Keratinocyte (primary cell): ENCODE data around the gene FLVCR2. TPM values are rescaled to one million over a fixed set of nuclear protein-coding genes. Genes with fewer than 3 reads are reported as not detected.

ENCODE experiments used
- DNase-seq: peaks from one replicate; pipeline ENCODE4 v3.0.0-alpha.2; 2011; ENCODE audit warnings: low read depth, missing footprints, low spot score
- FAIRE-seq: peaks from 2 replicates; lab custom pipeline; 2011; peaks lifted over from hg19 to GRCh38; lab: Jason Lieb, UNC
- H2AFZ ChIP-seq: 2 replicates; pipeline ENCODE4 v1.6.0; 2012; ENCODE audit warnings: low read length, control low read depth, inconsistent platforms; ENCODE audit not compliant: control insufficient read depth
- H3K27ac ChIP-seq: 2 replicates; pipeline ENCODE4 v1.5.1; 2011; ENCODE audit warnings: low read length; ENCODE audit not compliant: control insufficient read depth, insufficient read depth
- H3K27me3 ChIP-seq: 3 replicates; pipeline ENCODE4 v1.6.0; 2011; ENCODE audit warnings: low read length; ENCODE audit not compliant: control insufficient read depth, insufficient read depth; ENCODE audit errors: extremely low read depth
- H3K36me3 ChIP-seq, 2 experiments: 2 replicates in 1 of 2; 3 replicates in 1 of 2; pipeline ENCODE4 v1.5.1; 2011; ENCODE audit warnings: low read length in 2 of 2, mild to moderate bottlenecking in 1 of 2; ENCODE audit not compliant: control insufficient read depth in 2 of 2, insufficient read depth in 2 of 2; ENCODE audit errors: extremely low read depth in 1 of 2
- H3K4me1 ChIP-seq: 3 replicates; pipeline ENCODE4 v1.5.1; 2011; ENCODE audit warnings: low read length; ENCODE audit not compliant: control insufficient read depth, insufficient read depth; ENCODE audit errors: extremely low read depth
- H3K4me2 ChIP-seq: 3 replicates; pipeline ENCODE4 v1.6.0; 2011; ENCODE audit warnings: low read depth, low read length; ENCODE audit not compliant: control insufficient read depth, insufficient read depth; ENCODE audit errors: extremely low read depth
- H3K4me3 ChIP-seq, 3 experiments: fragments of 200-600 bp in 1 of 3; sonication (generic) in 1 of 3; 2 replicates in 2 of 3; 3 replicates in 1 of 3; pipeline ENCODE4 v1.5.1; 2011 to 2016; ENCODE audit warnings: low read length in 3 of 3, mild to moderate bottlenecking in 3 of 3, control low read depth in 2 of 3, inconsistent platforms in 1 of 3, low read depth in 1 of 3, mixed read lengths in 1 of 3, mixed run types in 1 of 3, moderate library complexity in 1 of 3; ENCODE audit not compliant: control insufficient read depth in 2 of 3, insufficient read depth in 2 of 3; ENCODE audit errors: extremely low read depth in 1 of 3
- H3K79me2 ChIP-seq: 2 replicates; pipeline ENCODE4 v1.6.0; 2012; ENCODE audit warnings: low read length; ENCODE audit not compliant: control insufficient read depth, insufficient read depth
- H3K9ac ChIP-seq: 3 replicates; pipeline ENCODE4 v1.6.0; 2011; ENCODE audit warnings: low read length; ENCODE audit not compliant: control insufficient read depth, insufficient read depth; ENCODE audit errors: extremely low read depth
- H3K9me1 ChIP-seq: 3 replicates; pipeline ENCODE4 v1.6.0; 2011; ENCODE audit warnings: low read length; ENCODE audit not compliant: control insufficient read depth, insufficient read depth; ENCODE audit errors: extremely low read depth
- H3K9me3 ChIP-seq: 2 replicates; pipeline ENCODE4 v1.5.1; 2012; ENCODE audit warnings: low read depth, low read length; ENCODE audit not compliant: control insufficient read depth
- H4K20me1 ChIP-seq: 3 replicates; pipeline ENCODE4 v1.6.0; 2011; ENCODE audit warnings: low read length; ENCODE audit not compliant: control insufficient read depth, insufficient read depth; ENCODE audit errors: extremely low read depth
- EZH2 ChIP-seq: IDR thresholded peaks from one replicate; pipeline ENCODE4 v1.6.1; 2012; ENCODE audit warnings: inconsistent platforms, mild to moderate bottlenecking, low read length, moderate library complexity
- dilution Hi-C: fragments of 300-500 bp; cut with MboI; formaldehyde crosslinking; loops from one replicate; pipeline ENCODE4 v1.7.0; 2020; ENCODE audit warnings: low sequenced_read_pairs; ENCODE audit not compliant: extremely low pct_ligation_motif_present
- polyA plus RNA-seq, 5 experiments: library from polyadenylated mRNA; depleted of rRNA in 3 of 5; stranded (reverse) in 3 of 5; stranded (forward) in 1 of 5; unstranded in 1 of 5; fragments of >200 nt; gene quantifications; 1 replicate in 1 of 5; 2 replicates in 3 of 5; 3 replicates in 1 of 5; pipeline versions ENCODE4 v1.2.1 to v1.2.3, GENCODE V29; 2011 to 2012; ENCODE audit warnings: missing spikeins in 2 of 5, low read depth in 1 of 5, low replicate concordance in 1 of 5
- TF ChIP-seq, protein P1 (sequence below), 3 experiments: IDR thresholded peaks in 1 of 3; conservative IDR thresholded peaks in 1 of 3; optimal IDR thresholded peaks in 1 of 3; 2 replicates in 2 of 3; 3 replicates in 1 of 3; pipeline versions ENCODE3 to v1.5.1; 2011; ENCODE audit warnings: low read length in 3 of 3, mild to moderate bottlenecking in 3 of 3, moderate library complexity in 2 of 3, control low read depth in 1 of 3, inconsistent platforms in 1 of 3; ENCODE audit not compliant: insufficient read depth in 2 of 3; ENCODE audit errors: extremely low read depth in 1 of 3

The FLVCR2 gene
- polyA plus RNA-seq, 1 donor (not counting 4 experiments of a cell fraction or from before 2014, with no cell fraction given) = 0.45 TPM

DNA sequence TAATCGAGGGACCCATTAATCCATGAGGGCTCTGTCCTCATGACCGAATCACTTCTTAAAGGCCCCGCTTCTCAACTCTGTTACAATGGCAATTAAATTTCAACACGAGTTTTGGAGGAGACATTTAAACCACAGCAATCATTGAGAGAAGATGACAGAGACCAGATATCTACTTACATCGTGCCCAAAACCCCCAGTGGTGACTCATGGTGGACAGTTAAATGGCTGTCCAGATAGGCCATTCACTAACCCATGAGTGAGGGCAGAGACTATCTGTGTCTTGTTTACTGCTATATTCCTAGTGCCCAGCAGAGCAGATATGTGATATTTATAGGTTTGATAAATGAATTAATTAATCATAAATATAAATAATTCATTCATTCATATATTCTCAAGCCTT lies 20.0 kb upstream of the FLVCR2 start:
- Histone ChIP-seq H4K20me1 (peaks cover 3% of the 10 kb centered on the region), H3K4me2 (no peak overlapping the region), H3K4me1 (peaks cover 26% of the 10 kb centered on the region), H3K9ac (no peak overlapping the region), H3K36me3 (no peaks in the 10 kb centered on the region), H3K27me3 (no peaks in the 10 kb centered on the region), H3K9me1 (peaks cover 2% of the 10 kb centered on the region), H3K9me3 (no peaks in the 10 kb centered on the region), H3K4me3 (no peak overlapping the region), H3K79me2 (no peaks in the 10 kb centered on the region), H3K27ac (no peak overlapping the region), H2AFZ (no peak overlapping the region)
- FAIRE-seq (no peak), DNase-seq (no peak)
- dilution Hi-C loops = no loop called here
- TF ChIP-seq EZH2 = no peak
- TF ChIP-seq, protein P1, sequence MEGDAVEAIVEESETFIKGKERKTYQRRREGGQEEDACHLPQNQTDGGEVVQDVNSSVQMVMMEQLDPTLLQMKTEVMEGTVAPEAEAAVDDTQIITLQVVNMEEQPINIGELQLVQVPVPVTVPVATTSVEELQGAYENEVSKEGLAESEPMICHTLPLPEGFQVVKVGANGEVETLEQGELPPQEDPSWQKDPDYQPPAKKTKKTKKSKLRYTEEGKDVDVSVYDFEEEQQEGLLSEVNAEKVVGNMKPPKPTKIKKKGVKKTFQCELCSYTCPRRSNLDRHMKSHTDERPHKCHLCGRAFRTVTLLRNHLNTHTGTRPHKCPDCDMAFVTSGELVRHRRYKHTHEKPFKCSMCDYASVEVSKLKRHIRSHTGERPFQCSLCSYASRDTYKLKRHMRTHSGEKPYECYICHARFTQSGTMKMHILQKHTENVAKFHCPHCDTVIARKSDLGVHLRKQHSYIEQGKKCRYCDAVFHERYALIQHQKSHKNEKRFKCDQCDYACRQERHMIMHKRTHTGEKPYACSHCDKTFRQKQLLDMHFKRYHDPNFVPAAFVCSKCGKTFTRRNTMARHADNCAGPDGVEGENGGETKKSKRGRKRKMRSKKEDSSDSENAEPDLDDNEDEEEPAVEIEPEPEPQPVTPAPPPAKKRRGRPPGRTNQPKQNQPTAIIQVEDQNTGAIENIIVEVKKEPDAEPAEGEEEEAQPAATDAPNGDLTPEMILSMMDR (optimal IDR thresholded peaks at IDR 0.05 in 1 of 3, IDR thresholded peaks at IDR 0.05 in 1 of 3, conservative IDR thresholded peaks at IDR 0.05 in 1 of 3; ENCODE audit: extremely low read depth in 1 of 3, insufficient read depth in 2 of 3, low read length in 3 of 3) = no peak

DNA sequence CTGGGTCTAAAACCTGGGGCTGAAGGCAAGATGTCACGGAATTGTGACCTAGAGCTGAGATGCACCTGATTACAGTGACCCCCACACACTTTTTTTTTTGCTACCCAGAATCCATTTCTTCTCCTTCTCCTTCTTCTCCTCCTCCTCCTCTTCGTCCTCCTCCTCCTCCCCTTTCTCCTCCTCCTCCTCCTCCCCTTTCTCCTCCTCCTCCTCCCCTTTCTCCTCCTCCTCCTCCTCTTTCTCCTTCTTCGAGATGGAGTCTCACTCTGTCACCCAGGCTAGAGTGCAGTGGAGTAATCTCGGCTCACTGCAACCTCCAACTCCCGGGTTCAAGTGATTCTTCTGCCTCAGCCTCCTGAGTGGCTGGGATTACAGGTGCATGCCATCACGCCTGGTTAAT lies 19.4 kb upstream of the FLVCR2 start:
- Histone ChIP-seq H3K36me3 (no peaks in the 10 kb centered on the region), H3K4me3 (no peak overlapping the region), H3K79me2 (no peaks in the 10 kb centered on the region), H3K27me3 (no peaks in the 10 kb centered on the region), H2AFZ (no peak overlapping the region), H3K9ac (no peak overlapping the region), H3K27ac (no peak overlapping the region), H4K20me1 (peaks cover 3% of the 10 kb centered on the region), H3K4me2 (no peak overlapping the region), H3K9me3 (no peaks in the 10 kb centered on the region), H3K9me1 (peaks cover 2% of the 10 kb centered on the region), H3K4me1 (peaks cover 26% of the 10 kb centered on the region)
- DNase-seq (no peak), FAIRE-seq (no peak)
- TF ChIP-seq, protein P1 (optimal IDR thresholded peaks at IDR 0.05 in 1 of 3, IDR thresholded peaks at IDR 0.05 in 1 of 3, conservative IDR thresholded peaks at IDR 0.05 in 1 of 3; ENCODE audit: extremely low read depth in 1 of 3, insufficient read depth in 2 of 3, low read length in 3 of 3) = no peak
- TF ChIP-seq EZH2 = no peak
- dilution Hi-C loops = no loop called here
